SK-N-SH treated with all-trans-retinoic acid at 6 μM for 48 hours (cell line): Measurements from ENCODE around the gene TXLNG.

Experiments
- ATAC-seq: fragments of 200-7000 bp; cut with Tn5 transposase; 3 replicates; pipeline ENCODE4 v1.9.1; 2020; ENCODE audit warnings: mild to moderate bottlenecking, moderate library complexity
- ARNTL ChIP-seq: fragments of 450-650 bp; formaldehyde crosslinking; IDR thresholded peaks from 2 replicates; pipeline ENCODE4 v1.5.0; 2020; ENCODE audit warnings: low read depth, mild to moderate bottlenecking, moderate library complexity, borderline replicate concordance
- CREB5 ChIP-seq: fragments of 250-450 bp; sonication (Bioruptor Pico); IDR thresholded peaks from 2 replicates; pipeline ENCODE4 v1.5.1; 2020; ENCODE audit warnings: low read depth, mild to moderate bottlenecking, moderate library complexity
- CSDC2 ChIP-seq: fragments of 250-450 bp; sonication (Bioruptor Pico); IDR thresholded peaks from 2 replicates; pipeline ENCODE4 v1.5.0; 2020; ENCODE audit warnings: mild to moderate bottlenecking, moderate library complexity
- CSRNP3 ChIP-seq: fragments of 250-450 bp; sonication (Bioruptor Pico); IDR thresholded peaks from 2 replicates; pipeline ENCODE4 v1.5.1; 2021; ENCODE audit warnings: mild to moderate bottlenecking, moderate library complexity
- ESRRG ChIP-seq: fragments of 250-450 bp; sonication (Bioruptor Pico); IDR thresholded peaks from 2 replicates; pipeline ENCODE4 v1.6.1; 2021; ENCODE audit warnings: mild to moderate bottlenecking
- GLIS3 ChIP-seq: fragments of 250-450 bp; sonication (Bioruptor Pico); IDR thresholded peaks from 2 replicates; pipeline ENCODE4 v1.5.0; 2020; ENCODE audit warnings: mild to moderate bottlenecking, moderate library complexity
- ISL1 ChIP-seq: fragments of 250-450 bp; sonication (Bioruptor Pico); IDR thresholded peaks from 2 replicates; pipeline ENCODE4 v2.1.2; 2022; ENCODE audit warnings: mild to moderate bottlenecking, moderate library complexity
- OSR1 ChIP-seq: fragments of 250-450 bp; sonication (Bioruptor Pico); IDR thresholded peaks from 2 replicates; pipeline ENCODE4 v1.8.0; 2022; ENCODE audit warnings: moderate library complexity, mild to moderate bottlenecking, inconsistent platforms
- PATZ1 ChIP-seq: fragments of 250-450 bp; sonication (Bioruptor Pico); IDR thresholded peaks from 2 replicates; pipeline ENCODE4 v1.8.0; 2020; ENCODE audit warnings: mild to moderate bottlenecking, moderate library complexity, borderline replicate concordance
- PPARA ChIP-seq: fragments of 250-450 bp; sonication (Bioruptor Pico); IDR thresholded peaks from 2 replicates; pipeline ENCODE4 v1.5.0; 2020; ENCODE audit warnings: mild to moderate bottlenecking, borderline replicate concordance
- RARB ChIP-seq: fragments of 250-450 bp; sonication (Bioruptor Pico); IDR thresholded peaks from 2 replicates; pipeline ENCODE4 v1.8.0; 2021; ENCODE audit warnings: mild to moderate bottlenecking, moderate library complexity
- SNAI2 ChIP-seq: fragments of 250-450 bp; sonication (Bioruptor Pico); IDR thresholded peaks from 2 replicates; pipeline ENCODE4 v1.5.0; 2020; ENCODE audit warnings: mild to moderate bottlenecking, moderate library complexity
- TCF4 ChIP-seq: fragments of 250-450 bp; sonication (Bioruptor Pico); IDR thresholded peaks from 2 replicates; pipeline ENCODE4 v1.8.0; 2021; ENCODE audit warnings: mild to moderate bottlenecking, moderate library complexity, borderline replicate concordance
- TOX ChIP-seq: fragments of 250-450 bp; sonication (Bioruptor Pico); IDR thresholded peaks from 2 replicates; pipeline ENCODE4 v1.8.0; 2021; ENCODE audit warnings: mild to moderate bottlenecking, moderate library complexity, borderline replicate concordance
- TSHZ2 ChIP-seq: fragments of 250-450 bp; sonication (Bioruptor Pico); IDR thresholded peaks from 2 replicates; pipeline ENCODE4 v1.5.0; 2020; ENCODE audit warnings: mild to moderate bottlenecking, moderate library complexity
- ZC3H10 ChIP-seq: fragments of 250-450 bp; sonication (Bioruptor Pico); IDR thresholded peaks from 2 replicates; pipeline ENCODE4 v1.5.1; 2021; ENCODE audit warnings: mild to moderate bottlenecking, moderate library complexity
- ZFP3 ChIP-seq: fragments of 250-450 bp; sonication (Bioruptor Pico); IDR thresholded peaks from 2 replicates; pipeline ENCODE4 v1.5.0; 2020; ENCODE audit warnings: mild to moderate bottlenecking, moderate library complexity
- ZFP30 ChIP-seq: fragments of 450-650 bp; formaldehyde crosslinking; IDR thresholded peaks from 2 replicates; pipeline ENCODE4 v1.5.0; 2022; ENCODE audit warnings: mild to moderate bottlenecking, moderate library complexity
- ZNF565 ChIP-seq: fragments of 450-650 bp; formaldehyde crosslinking; conservative IDR thresholded peaks from 2 replicates; pipeline ENCODE4 v1.5.0; 2020; ENCODE audit warnings: low read depth, mild to moderate bottlenecking, moderate library complexity
- ZNF70 ChIP-seq: fragments of 450-650 bp; formaldehyde crosslinking; IDR thresholded peaks from 2 replicates; pipeline ENCODE4 v1.5.0; 2020; ENCODE audit warnings: mild to moderate bottlenecking, moderate library complexity
- ZNF8 ChIP-seq: fragments of 450-650 bp; formaldehyde crosslinking; IDR thresholded peaks from 2 replicates; pipeline ENCODE4 v1.5.0; 2020; ENCODE audit warnings: mild to moderate bottlenecking, moderate library complexity
- TF ChIP-seq, protein P1 (sequence below): fragments of 250-450 bp; sonication (Bioruptor Pico); IDR thresholded peaks from 2 replicates; pipeline ENCODE4 v1.8.0; 2021; ENCODE audit warnings: low read depth, mild to moderate bottlenecking, moderate library complexity, borderline replicate concordance

TXLNG gene

DNA sequence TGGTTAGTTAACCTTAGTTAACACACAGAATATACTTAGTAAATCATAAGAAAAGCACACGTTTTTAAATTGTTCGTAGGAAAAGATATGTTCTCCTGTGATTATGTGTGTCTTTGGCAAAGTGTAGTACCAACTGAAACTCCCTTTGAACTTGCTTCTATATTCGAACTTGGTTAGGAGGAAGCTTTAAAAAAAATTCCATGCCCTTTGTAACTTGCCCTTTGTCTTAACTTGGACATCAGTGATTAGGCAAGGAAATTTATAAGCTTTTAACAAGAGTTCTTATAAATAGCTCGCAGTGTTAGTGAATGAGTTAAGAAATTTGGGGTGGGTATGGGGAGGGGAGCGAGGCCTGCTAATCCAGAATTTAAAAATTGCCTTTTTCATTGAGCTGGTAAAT is 33.4 kb downstream of the TXLNG start:
- TF ChIP-seq TCF4 (CRISPR knock-in tag) (no peak), OSR1 (CRISPR knock-in tag) (no peak), RARB (CRISPR knock-in tag) (no peak), PPARA (CRISPR knock-in tag) (no peak), ZNF8 (CRISPR knock-in tag) (no peak), ISL1 (CRISPR knock-in tag) (no peak), ZNF70 (CRISPR knock-in tag) (no peak), CSDC2 (no peak), ZC3H10 (no peak)
- TF ChIP-seq, protein P1, sequence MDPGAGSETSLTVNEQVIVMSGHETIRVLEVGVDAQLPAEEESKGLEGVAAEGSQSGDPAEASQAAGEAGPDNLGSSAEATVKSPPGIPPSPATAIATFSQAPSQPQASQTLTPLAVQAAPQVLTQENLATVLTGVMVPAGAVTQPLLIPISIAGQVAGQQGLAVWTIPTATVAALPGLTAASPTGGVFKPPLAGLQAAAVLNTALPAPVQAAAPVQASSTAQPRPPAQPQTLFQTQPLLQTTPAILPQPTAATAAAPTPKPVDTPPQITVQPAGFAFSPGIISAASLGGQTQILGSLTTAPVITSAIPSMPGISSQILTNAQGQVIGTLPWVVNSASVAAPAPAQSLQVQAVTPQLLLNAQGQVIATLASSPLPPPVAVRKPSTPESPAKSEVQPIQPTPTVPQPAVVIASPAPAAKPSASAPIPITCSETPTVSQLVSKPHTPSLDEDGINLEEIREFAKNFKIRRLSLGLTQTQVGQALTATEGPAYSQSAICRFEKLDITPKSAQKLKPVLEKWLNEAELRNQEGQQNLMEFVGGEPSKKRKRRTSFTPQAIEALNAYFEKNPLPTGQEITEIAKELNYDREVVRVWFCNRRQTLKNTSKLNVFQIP: no peak
- ATAC-seq: no peak

DNA sequence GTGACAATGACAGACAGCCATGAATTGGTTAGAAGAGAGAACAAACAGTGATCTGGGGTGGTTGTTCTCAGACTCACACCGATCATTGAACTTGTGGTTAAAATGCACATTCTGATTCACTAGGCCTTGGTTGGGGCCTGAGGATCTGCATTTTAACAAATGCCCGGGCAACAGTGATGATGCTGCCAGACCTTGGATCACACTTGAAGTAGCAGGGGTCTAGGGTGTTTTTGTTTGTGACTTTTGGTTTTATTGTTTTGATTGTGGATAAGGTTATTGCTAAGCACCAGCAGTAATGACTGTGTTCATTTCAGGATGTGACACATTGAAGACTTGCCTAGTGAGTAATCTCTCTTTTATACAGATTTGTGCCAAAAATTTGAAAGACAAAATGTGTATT is 36.5 kb downstream of the TXLNG start:
- ATAC-seq: peak; percentile 60
- TF ChIP-seq ZFP30 (CRISPR knock-in tag) (no peak), CREB5 (CRISPR knock-in tag) (no peak), GLIS3 (CRISPR knock-in tag) (no peak), ISL1 (CRISPR knock-in tag) (no peak), ZNF70 (CRISPR knock-in tag) (no peak), ARNTL (CRISPR knock-in tag) (no peak), ESRRG (CRISPR knock-in tag) (no peak), ZNF8 (CRISPR knock-in tag) (no peak), TSHZ2 (CRISPR knock-in tag) (no peak), ZNF565 (CRISPR knock-in tag) (no peak), TOX (CRISPR knock-in tag) (no peak), SNAI2 (CRISPR knock-in tag) (no peak), PATZ1 (CRISPR knock-in tag) (no peak), OSR1 (CRISPR knock-in tag) (no peak), ZFP3 (CRISPR knock-in tag) (no peak), TCF4 (CRISPR knock-in tag) (no peak), RARB (CRISPR knock-in tag) (no peak), CSRNP3 (no peak)
- TF ChIP-seq, protein P1: no peak
